Gastrocnemius medialis (tissue), 4 donors: Measurements from ENCODE around the gene GTF2H3.

Experiments
- POLR2A ChIP-seq, 2 donors: fragments of 450-650 bp; IDR thresholded peaks; one replicate each; pipeline ENCODE4 v1.6.1; 2017; ENCODE audit warnings: antibody characterized with exemption in 2 of 2, mild to moderate bottlenecking in 2 of 2, moderate library complexity in 2 of 2
- TF ChIP-seq, protein P1 (sequence below), 5 experiments: fragments of 450-650 bp in 3 of 5; fragments of 200-600 bp in 2 of 5; sonication (generic) in 2 of 5; IDR thresholded peaks in 4 of 5; conservative IDR thresholded peaks in 1 of 5; 1 replicate in 4 of 5; 2 replicates in 1 of 5; pipeline ENCODE4 v1.5.1; 2016 to 2019; ENCODE audit warnings: antibody characterized with exemption in 5 of 5, mild to moderate bottlenecking in 3 of 5, moderate library complexity in 3 of 5

DNA sequence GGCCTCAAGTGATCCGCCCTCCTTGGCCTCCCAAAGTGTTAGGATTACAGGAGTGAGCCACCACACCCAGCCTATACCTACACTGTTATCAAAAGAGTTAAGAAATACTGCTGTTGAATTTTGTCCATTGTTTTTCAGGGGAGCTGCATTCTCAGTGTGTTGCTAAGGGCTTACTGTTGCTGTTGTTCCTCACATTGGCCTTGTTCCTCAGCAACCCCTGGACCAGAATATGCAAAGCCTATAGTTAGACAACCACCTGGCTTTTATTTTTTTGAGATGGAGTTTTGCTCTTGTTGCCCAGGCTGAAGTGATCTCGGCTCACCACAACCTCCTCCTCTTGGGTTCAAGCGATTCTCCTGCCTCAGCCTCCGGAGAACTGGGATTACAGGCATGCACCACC is 73.8 kb downstream of the GTF2H3 start:
- TF ChIP-seq, protein P1, sequence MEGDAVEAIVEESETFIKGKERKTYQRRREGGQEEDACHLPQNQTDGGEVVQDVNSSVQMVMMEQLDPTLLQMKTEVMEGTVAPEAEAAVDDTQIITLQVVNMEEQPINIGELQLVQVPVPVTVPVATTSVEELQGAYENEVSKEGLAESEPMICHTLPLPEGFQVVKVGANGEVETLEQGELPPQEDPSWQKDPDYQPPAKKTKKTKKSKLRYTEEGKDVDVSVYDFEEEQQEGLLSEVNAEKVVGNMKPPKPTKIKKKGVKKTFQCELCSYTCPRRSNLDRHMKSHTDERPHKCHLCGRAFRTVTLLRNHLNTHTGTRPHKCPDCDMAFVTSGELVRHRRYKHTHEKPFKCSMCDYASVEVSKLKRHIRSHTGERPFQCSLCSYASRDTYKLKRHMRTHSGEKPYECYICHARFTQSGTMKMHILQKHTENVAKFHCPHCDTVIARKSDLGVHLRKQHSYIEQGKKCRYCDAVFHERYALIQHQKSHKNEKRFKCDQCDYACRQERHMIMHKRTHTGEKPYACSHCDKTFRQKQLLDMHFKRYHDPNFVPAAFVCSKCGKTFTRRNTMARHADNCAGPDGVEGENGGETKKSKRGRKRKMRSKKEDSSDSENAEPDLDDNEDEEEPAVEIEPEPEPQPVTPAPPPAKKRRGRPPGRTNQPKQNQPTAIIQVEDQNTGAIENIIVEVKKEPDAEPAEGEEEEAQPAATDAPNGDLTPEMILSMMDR (IDR thresholded peaks at IDR 0.05 in 4 of 5, conservative IDR thresholded peaks at IDR 0.05 in 1 of 5): no peak
- no peak for TF ChIP-seq POLR2A (IDR thresholded peaks at IDR 0.05)
